ENCODE data around the gene KRTAP1-5. TPM values are rescaled to one million over a fixed set of nuclear protein-coding genes. Genes with fewer than 3 reads are reported as not detected.

Gene KRTAP1-5
- total RNA-seq, 1 experiment from 2014 or later, result not detected

DNA sequence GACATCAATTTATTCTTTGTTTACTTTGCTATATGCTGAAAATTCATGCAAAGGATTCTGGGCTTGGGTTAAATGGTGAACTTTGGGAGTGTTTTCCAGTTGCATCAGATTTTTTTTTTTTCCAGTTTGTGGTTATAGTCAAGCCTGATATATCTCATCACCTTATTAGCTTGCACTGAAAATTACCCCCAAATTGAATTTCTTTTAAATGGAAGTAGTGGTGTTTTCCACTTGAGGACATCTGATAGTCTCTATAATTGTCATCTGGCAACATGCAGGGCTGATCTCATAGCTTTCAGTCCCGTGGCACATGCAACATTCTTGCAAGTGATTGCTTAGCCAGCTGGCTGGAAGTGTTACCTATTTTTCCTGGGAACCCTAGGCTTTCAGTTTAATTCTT is 13.4 kb downstream of the KRTAP1-5 start:
- CTCF ChIA-PET, result no interaction called here
- Histone ChIP-seq H3K27me3 (ENCODE audit: control insufficient read depth, insufficient read depth, low read length) (no peaks in the 10 kb centered on the region; the same call in 1 of the 2 replicates), H3K4me3 (ENCODE audit: low read depth in 2 of 2, low read length in 2 of 2) (no peak overlapping the region), H3K4me1 (ENCODE audit: control insufficient read depth, insufficient read depth, low read length) (no peaks in the 10 kb centered on the region), H3K36me3 (ENCODE audit: control insufficient read depth, insufficient read depth, low read length) (no peaks in the 10 kb centered on the region), H3K9me3 (ENCODE audit: control insufficient read depth, insufficient read depth, low read depth, low read length) (no peaks in the 10 kb centered on the region), H3K27ac (ENCODE audit: low read length) (no peak overlapping the region)
- intact Hi-C loops (cut with micrococcal nuclease; ENCODE audit: unreplicated experiment), result no loop called here
- TF ChIP-seq, protein P1, sequence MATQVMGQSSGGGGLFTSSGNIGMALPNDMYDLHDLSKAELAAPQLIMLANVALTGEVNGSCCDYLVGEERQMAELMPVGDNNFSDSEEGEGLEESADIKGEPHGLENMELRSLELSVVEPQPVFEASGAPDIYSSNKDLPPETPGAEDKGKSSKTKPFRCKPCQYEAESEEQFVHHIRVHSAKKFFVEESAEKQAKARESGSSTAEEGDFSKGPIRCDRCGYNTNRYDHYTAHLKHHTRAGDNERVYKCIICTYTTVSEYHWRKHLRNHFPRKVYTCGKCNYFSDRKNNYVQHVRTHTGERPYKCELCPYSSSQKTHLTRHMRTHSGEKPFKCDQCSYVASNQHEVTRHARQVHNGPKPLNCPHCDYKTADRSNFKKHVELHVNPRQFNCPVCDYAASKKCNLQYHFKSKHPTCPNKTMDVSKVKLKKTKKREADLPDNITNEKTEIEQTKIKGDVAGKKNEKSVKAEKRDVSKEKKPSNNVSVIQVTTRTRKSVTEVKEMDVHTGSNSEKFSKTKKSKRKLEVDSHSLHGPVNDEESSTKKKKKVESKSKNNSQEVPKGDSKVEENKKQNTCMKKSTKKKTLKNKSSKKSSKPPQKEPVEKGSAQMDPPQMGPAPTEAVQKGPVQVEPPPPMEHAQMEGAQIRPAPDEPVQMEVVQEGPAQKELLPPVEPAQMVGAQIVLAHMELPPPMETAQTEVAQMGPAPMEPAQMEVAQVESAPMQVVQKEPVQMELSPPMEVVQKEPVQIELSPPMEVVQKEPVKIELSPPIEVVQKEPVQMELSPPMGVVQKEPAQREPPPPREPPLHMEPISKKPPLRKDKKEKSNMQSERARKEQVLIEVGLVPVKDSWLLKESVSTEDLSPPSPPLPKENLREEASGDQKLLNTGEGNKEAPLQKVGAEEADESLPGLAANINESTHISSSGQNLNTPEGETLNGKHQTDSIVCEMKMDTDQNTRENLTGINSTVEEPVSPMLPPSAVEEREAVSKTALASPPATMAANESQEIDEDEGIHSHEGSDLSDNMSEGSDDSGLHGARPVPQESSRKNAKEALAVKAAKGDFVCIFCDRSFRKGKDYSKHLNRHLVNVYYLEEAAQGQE (IDR thresholded peaks at IDR 0.05; ENCODE audit: insufficient read depth in 1 of 2, low read depth in 2 of 2, low read length in 1 of 2), result no peak
- TF ChIP-seq, protein P2, sequence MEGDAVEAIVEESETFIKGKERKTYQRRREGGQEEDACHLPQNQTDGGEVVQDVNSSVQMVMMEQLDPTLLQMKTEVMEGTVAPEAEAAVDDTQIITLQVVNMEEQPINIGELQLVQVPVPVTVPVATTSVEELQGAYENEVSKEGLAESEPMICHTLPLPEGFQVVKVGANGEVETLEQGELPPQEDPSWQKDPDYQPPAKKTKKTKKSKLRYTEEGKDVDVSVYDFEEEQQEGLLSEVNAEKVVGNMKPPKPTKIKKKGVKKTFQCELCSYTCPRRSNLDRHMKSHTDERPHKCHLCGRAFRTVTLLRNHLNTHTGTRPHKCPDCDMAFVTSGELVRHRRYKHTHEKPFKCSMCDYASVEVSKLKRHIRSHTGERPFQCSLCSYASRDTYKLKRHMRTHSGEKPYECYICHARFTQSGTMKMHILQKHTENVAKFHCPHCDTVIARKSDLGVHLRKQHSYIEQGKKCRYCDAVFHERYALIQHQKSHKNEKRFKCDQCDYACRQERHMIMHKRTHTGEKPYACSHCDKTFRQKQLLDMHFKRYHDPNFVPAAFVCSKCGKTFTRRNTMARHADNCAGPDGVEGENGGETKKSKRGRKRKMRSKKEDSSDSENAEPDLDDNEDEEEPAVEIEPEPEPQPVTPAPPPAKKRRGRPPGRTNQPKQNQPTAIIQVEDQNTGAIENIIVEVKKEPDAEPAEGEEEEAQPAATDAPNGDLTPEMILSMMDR (IDR thresholded peaks at IDR 0.05), result no peak
- TF ChIP-seq TCF7L2 (IDR thresholded peaks at IDR 0.05; ENCODE audit: low read depth, low read length) (no peak), SIN3A (IDR thresholded peaks at IDR 0.05; ENCODE audit: borderline replicate concordance, insufficient read depth, low read depth, low read length) (no peak), POLR2AphosphoS5 (IDR thresholded peaks at IDR 0.05; ENCODE audit: low read depth, low read length) (no peak)
- DNase-seq (ENCODE audit: low read depth, low spot score), result no peak
- BruUV-seq (replicated peaks), result no TSS peak
- POLR2A ChIA-PET, result no interaction called here
- in situ Hi-C loops (cut with HindIII; ENCODE audit: low pct_unique_long_range_greater_than_20kb, low sequenced_read_pairs), result no loop called here
- no peak for ATAC-seq

DNA sequence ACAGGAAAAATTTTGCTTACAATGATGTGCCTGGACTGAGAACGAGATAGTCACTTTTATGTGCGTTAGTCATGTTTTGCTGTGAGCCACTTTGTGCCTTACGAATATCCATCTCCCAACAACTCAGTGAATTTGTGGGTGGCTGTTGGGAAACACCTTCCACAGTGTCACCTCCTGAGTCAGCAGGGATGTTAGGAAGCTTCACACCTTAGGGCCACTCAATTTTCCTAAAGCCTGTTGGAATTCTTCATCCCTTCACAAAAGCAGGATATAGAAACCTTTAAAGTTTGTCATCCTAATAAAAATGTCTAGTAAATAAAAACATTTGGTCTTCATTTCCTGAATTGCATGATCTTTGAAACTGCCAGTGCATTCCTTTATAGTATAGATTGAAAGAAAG is 13.8 kb downstream of the KRTAP1-5 start:
- CTCF ChIA-PET, result no interaction called here

More for the DNA sequence above, 13.8 kb downstream of the KRTAP1-5 start:
- POLR2A ChIA-PET, result no interaction called here
- no peaks in the 10 kb centered on the region for H3K36me3 ChIP-seq (ENCODE audit: control insufficient read depth, insufficient read depth, low read length)
- H3K4me3 ChIP-seq (ENCODE audit: low read depth in 2 of 2, low read length in 2 of 2), result no peak overlapping the region
- H3K4me1 ChIP-seq (ENCODE audit: control insufficient read depth, insufficient read depth, low read length), result no peaks in the 10 kb centered on the region
- in situ Hi-C loops (cut with HindIII; ENCODE audit: low pct_unique_long_range_greater_than_20kb, low sequenced_read_pairs), result no loop called here
- no peaks in the 10 kb centered on the region for H3K9me3 ChIP-seq (ENCODE audit: control insufficient read depth, insufficient read depth, low read depth, low read length)
- TF ChIP-seq, protein P2 (IDR thresholded peaks at IDR 0.05), result no peak
- no peak for TF ChIP-seq POLR2AphosphoS5 (IDR thresholded peaks at IDR 0.05; ENCODE audit: low read depth, low read length)
- TF ChIP-seq SIN3A (IDR thresholded peaks at IDR 0.05; ENCODE audit: borderline replicate concordance, insufficient read depth, low read depth, low read length), result no peak
- TF ChIP-seq, protein P1 (IDR thresholded peaks at IDR 0.05; ENCODE audit: insufficient read depth in 1 of 2, low read depth in 2 of 2, low read length in 1 of 2), result no peak
- TF ChIP-seq TCF7L2 (IDR thresholded peaks at IDR 0.05; ENCODE audit: low read depth, low read length), result no peak
- no peaks in the 10 kb centered on the region; the same call in 1 of the 2 replicates for H3K27me3 ChIP-seq (ENCODE audit: control insufficient read depth, insufficient read depth, low read length)
- no TSS peak for BruUV-seq (replicated peaks)
- no peak overlapping the region for H3K27ac ChIP-seq (ENCODE audit: low read length)
- no peak for ATAC-seq
- DNase-seq (ENCODE audit: low read depth, low spot score), result no peak
- intact Hi-C loops (cut with micrococcal nuclease; ENCODE audit: unreplicated experiment), result no loop called here
